ENCODE results near the gene OAT. TPM values are rescaled to one million over a fixed set of nuclear protein-coding genes. Genes with fewer than 3 reads are reported as not detected.

Gene OAT
- total RNA-seq, 1 donor from 2014 or later = 35.0 TPM

DNA sequence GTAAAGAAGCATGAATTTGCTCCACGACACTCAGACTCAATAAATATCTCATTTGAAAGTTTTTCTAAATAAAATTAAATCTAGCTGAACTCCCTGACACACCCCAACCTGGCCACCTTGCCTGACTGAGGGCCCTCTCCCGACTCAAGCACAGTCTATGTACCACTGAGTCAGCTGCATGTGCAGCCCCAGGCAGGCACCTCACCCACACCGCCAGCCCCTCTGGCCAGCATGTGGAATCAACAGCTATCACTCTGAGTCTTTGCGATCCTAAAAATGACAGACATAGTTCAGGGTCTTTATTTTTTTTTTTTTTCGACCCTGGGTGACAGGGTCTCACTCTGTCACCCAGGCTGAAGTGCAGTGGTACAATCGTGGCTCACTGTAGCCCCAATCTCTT lies 35.2 kb downstream of the OAT start:
- H3K4me3 Mint-ChIP-seq (ENCODE audit: low read depth) = no peak overlapping the region
- H3K27me3 Mint-ChIP-seq = peaks cover 41% of the 10 kb centered on the region

GRCh38 chr10:124381011-124381611 lies 37.6 kb downstream of the OAT start:
- DNase-seq (ENCODE audit: low spot score, unreplicated experiment) = no peak
- no peak overlapping the region for H3K4me3 Mint-ChIP-seq (ENCODE audit: low read depth)
- H3K4me1 Mint-ChIP-seq (ENCODE audit: low read depth) = peaks cover 11% of the 10 kb centered on the region
- H3K36me3 Mint-ChIP-seq (ENCODE audit: insufficient read depth) = no peaks in the 10 kb centered on the region
- TF ChIP-seq, protein P1, sequence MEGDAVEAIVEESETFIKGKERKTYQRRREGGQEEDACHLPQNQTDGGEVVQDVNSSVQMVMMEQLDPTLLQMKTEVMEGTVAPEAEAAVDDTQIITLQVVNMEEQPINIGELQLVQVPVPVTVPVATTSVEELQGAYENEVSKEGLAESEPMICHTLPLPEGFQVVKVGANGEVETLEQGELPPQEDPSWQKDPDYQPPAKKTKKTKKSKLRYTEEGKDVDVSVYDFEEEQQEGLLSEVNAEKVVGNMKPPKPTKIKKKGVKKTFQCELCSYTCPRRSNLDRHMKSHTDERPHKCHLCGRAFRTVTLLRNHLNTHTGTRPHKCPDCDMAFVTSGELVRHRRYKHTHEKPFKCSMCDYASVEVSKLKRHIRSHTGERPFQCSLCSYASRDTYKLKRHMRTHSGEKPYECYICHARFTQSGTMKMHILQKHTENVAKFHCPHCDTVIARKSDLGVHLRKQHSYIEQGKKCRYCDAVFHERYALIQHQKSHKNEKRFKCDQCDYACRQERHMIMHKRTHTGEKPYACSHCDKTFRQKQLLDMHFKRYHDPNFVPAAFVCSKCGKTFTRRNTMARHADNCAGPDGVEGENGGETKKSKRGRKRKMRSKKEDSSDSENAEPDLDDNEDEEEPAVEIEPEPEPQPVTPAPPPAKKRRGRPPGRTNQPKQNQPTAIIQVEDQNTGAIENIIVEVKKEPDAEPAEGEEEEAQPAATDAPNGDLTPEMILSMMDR (IDR thresholded peaks at IDR 0.05; ENCODE audit: unreplicated experiment) = no peak
- H3K27ac Mint-ChIP-seq = no peak overlapping the region
- no peaks in the 10 kb centered on the region for H3K9me3 Mint-ChIP-seq (ENCODE audit: low read depth)
- peaks cover 48% of the 10 kb centered on the region for H3K27me3 Mint-ChIP-seq

More for the DNA sequence above, 35.2 kb downstream of the OAT start:
- no peaks in the 10 kb centered on the region for H3K36me3 Mint-ChIP-seq (ENCODE audit: insufficient read depth)
- H3K9me3 Mint-ChIP-seq (ENCODE audit: low read depth) = no peaks in the 10 kb centered on the region
- TF ChIP-seq, protein P1 (IDR thresholded peaks at IDR 0.05; ENCODE audit: unreplicated experiment) = no peak
- H3K4me1 Mint-ChIP-seq (ENCODE audit: low read depth) = peaks cover 11% of the 10 kb centered on the region
- DNase-seq (ENCODE audit: low spot score, unreplicated experiment) = no peak
- no peak overlapping the region for H3K27ac Mint-ChIP-seq

GRCh38 chr10:124380256-124380995 lies 38.3 kb downstream of the OAT start:
- TF ChIP-seq, protein P1 (IDR thresholded peaks at IDR 0.05; ENCODE audit: unreplicated experiment) = no peak
- DNase-seq (ENCODE audit: low spot score, unreplicated experiment) = no peak
- H3K36me3 Mint-ChIP-seq (ENCODE audit: insufficient read depth) = no peaks in the 10 kb centered on the region
- H3K27me3 Mint-ChIP-seq = peaks cover 48% of the 10 kb centered on the region
- H3K27ac Mint-ChIP-seq = no peak overlapping the region
- peaks cover 11% of the 10 kb centered on the region for H3K4me1 Mint-ChIP-seq (ENCODE audit: low read depth)
- no peaks in the 10 kb centered on the region for H3K9me3 Mint-ChIP-seq (ENCODE audit: low read depth)
- H3K4me3 Mint-ChIP-seq (ENCODE audit: low read depth) = no peak overlapping the region

GRCh38 chr10:124379609-124380193 lies 39.0 kb downstream of the OAT start:
- Mint-ChIP-seq H3K4me3 (ENCODE audit: low read depth) (no peak overlapping the region), H3K36me3 (ENCODE audit: insufficient read depth) (no peaks in the 10 kb centered on the region), H3K9me3 (ENCODE audit: low read depth) (no peaks in the 10 kb centered on the region), H3K4me1 (ENCODE audit: low read depth) (peaks cover 11% of the 10 kb centered on the region), H3K27me3 (peaks cover 46% of the 10 kb centered on the region), H3K27ac (no peak overlapping the region)
- no peak for DNase-seq (ENCODE audit: low spot score, unreplicated experiment)
- TF ChIP-seq, protein P1 (IDR thresholded peaks at IDR 0.05; ENCODE audit: unreplicated experiment) = no peak

DNA sequence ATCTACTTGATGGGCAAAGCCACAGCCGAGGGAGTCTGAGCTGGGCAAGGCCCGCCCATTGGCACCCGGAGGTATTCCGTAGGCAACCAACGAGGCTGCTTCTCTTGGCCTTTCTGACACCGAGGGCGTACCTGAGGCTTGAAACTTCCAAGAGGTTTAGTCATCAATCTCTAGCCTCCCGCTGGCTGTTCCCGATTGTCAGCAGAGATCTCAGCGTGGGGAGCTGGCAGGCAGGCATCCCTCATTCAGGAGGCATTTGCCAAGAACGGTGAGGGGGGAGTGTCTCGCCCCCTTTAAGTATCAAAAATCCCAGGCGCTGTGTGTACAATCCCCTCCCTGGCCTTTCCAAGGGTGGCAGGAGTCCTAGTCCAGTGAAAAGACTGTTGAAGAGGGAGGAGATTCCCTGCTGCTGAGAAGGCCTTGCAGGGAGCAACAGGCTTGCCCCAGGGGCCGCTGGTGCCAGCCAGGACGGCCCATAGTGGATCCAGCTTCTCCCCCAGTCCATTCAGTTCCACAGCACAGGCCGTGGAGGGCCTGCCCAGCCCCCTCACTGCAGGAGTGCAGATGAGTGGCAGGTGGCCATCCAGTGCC lies 39.7 kb downstream of the OAT start:
- H3K27me3 Mint-ChIP-seq = peaks cover 48% of the 10 kb centered on the region
- H3K4me3 Mint-ChIP-seq (ENCODE audit: low read depth) = no peak overlapping the region
- H3K36me3 Mint-ChIP-seq (ENCODE audit: insufficient read depth) = no peaks in the 10 kb centered on the region
- H3K9me3 Mint-ChIP-seq (ENCODE audit: low read depth) = no peaks in the 10 kb centered on the region
- TF ChIP-seq, protein P1 (IDR thresholded peaks at IDR 0.05; ENCODE audit: unreplicated experiment) = no peak
- peaks cover 11% of the 10 kb centered on the region for H3K4me1 Mint-ChIP-seq (ENCODE audit: low read depth)
- no peak for DNase-seq (ENCODE audit: low spot score, unreplicated experiment)
- no peak overlapping the region for H3K27ac Mint-ChIP-seq

All from progenitor cell of endocrine pancreas (in vitro differentiated cells).